Hippocampal formation (tissue), 2 donors: ENCODE measurements around the gene SAXO2.
"Not testable (repeated sequence)": the region's sequence is repeated elsewhere in the genome, so short reads cannot be mapped to it uniquely, and the experiment has no call there.

ENCODE experiments used
- DNase-seq, 2 donors: peaks; one replicate each; lab custom pipeline; 2025; lab: John Stamatoyannopoulos, UW

Gene SAXO2

DNA sequence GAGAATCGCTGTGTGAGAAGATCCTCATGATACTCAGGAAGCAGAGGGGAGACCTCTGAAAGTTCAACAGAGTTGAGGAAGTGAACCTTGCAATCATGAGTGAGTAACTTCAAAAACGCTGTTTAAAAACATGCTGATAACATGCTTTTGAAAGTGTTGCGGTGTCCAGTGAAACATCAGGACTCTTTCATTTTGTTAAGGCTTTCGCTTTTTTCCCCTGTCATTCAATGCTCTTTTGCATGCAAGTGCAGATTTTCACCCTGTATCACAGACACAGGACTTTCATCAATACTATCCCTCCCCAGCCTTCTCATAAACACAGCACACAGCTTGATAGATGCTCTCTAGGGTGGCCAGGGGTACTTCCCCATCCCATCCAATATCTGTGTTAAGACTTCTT, 23.9 kb downstream of the SAXO2 start:
- DNase-seq: not testable (repeated sequence)

DNA sequence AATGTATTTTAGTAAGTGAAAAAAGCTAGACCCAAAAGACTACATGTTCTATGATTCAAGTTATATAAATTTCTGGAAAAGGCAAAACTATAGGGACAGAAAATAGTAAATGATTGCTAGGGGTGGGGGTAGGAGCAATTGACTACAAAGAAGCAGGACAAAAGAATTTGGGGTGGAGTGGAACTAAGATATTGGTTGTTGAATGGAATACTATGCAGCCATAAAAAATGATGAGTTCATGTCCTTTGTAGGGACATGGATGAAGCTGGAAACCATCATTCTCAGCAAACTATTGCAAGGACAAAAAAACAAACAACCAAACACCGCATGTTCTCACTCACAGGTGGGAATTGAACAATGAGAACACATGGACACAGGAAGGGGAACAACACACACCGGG, 25.6 kb downstream of the SAXO2 start:
- DNase-seq: not testable (repeated sequence)

DNA sequence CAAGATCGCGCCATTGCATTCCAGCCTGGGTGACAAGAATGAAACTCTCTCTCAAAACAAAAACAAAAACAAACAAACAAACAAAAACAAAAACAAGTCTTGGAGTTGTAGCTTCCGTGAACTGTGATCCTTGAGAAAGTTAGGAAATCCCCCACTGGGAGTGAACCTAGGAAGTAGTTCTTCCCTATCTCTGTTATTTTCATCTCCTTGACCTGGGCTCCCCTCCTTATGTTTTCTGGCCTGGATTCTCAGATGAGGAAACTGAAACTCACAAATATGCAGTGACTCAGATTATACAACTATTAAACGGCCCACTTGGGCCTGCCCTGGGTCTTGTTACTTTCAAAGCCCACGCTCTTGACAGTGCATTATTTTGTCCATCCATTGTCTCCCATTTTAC, 29.7 kb downstream of the SAXO2 start:
- DNase-seq: no peak

DNA sequence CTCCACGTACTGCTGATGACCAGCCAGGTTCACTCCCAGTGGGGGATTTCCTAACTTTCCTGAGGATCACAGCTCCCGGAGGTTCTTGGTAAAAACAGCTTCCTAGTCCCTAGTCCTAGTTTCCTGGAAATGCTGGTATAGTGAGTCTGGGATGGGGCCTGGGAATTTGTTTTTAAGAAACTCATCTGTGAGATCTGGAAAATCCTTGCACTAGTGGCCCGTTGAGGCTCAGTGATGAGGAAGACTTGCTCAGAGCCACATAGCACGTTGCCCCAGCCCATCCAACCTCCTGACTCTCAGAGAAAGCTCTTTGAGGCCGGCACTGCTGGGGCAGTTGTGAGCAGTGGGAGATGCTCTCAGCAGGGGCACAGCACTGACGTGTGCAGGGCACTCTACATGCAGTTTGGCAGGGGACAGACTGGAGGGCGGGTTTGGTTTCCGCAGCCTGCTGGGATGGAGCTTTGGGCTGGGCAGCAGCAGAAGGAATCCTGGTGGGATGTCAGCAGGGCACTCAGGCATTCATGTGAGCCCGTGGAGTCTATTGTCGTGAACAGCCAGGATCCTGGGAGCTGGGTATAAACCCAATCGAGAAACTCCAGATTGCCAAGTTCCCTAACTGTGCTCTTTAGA, 31.6 kb downstream of the SAXO2 start:
- DNase-seq: no peak

DNA sequence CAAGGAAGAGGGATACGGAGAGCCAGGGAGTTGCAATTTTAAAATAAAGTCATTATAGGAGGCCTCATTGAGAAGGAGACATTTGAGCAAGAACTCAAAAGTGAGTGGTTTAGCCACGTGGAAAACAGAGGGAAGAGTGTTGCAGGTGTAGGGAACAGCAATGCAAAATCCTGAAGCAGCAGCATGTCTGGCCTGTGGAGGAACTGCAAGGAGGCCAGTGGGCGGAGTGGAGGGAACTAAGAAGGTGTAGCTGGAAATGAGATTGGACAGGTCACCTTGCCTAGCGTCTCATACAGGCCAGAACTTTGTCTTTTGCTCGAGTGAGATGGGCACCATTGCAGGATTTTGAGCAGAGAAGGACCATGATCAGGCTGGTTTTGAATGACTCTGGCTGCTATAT, 34.9 kb downstream of the SAXO2 start:
- no peak for DNase-seq

DNA sequence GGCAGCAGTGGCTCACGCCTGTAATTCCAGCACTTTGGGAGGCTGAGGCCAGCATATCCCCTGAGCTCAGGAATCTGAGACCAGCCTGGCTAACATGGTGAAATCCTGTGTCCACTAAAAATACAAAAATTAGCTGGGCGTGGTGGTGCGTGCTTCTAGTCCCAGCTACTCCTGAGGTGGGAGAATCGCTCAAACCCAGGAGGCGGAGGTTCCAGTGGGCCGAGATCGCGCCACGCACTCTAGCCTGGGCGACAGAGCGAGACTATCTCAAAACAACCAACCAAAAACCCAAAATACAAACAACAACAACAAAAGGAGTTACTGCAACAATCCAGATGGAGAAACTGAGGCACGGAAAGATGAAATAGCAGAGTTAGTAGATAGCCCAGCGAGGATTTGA, 35.4 kb downstream of the SAXO2 start:
- DNase-seq: no peak

DNA sequence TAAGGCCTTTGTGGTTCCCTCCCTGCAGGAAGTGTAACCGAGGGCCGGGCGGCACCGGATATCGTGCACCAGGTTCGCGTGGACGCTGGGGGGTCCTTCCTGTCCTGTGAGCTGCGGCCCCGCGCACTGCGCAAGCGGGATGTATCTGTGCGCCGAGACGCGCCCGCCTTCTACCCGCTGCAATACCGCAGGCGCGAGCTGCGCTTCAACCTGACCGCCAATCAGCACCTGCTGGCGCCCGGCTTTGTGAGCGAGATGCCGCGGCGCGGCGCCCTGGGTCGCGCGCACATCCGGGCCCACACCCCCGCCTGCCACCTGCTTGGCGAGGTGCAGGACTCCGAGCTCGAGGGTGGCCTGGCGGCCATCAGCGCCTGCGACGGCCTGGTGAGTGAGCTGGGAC, 35.9 kb downstream of the SAXO2 start:
- DNase-seq: no peak

DNA sequence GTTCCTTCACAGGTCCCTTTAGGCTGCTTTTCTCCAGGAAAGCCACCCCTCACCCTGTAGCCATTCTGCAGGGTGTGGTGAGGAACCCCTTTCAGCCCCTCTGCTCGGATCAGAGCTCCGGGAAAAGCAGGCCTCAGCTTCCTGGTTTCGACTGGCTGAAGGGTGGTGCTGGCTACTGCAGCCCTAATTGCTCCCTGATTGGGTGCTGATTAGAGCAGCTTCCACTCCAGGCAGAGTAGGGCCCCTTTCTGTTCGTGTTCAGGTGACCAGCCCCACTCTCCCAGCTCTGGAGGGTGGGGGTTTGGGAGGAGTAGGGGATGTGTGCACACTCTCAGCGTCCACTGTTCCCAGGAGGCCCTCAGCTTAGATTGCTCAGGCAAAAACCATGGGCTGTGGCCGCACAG, 36.9 kb downstream of the SAXO2 start:
- DNase-seq: not testable (repeated sequence)

DNA sequence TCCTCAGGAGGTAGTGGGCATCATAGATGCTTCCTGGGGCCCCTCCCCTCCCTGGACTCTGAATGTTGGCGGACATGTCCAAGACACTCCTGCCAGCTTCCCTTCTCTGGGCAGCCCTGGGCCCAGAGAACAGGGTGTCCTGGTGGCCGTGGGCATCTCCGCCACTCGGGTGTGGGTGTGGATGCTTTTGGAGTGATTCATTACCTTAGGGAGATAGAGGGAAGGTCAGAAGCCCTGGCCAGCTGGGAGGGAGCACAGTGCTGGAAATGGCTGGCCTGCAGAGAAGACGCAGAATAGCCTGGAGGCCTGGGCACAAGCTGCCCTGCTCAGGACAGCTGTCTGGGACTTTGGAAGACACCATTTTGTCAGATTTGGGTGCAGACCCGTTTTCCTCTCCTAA, 37.7 kb downstream of the SAXO2 start:
- DNase-seq: not testable (repeated sequence)

DNA sequence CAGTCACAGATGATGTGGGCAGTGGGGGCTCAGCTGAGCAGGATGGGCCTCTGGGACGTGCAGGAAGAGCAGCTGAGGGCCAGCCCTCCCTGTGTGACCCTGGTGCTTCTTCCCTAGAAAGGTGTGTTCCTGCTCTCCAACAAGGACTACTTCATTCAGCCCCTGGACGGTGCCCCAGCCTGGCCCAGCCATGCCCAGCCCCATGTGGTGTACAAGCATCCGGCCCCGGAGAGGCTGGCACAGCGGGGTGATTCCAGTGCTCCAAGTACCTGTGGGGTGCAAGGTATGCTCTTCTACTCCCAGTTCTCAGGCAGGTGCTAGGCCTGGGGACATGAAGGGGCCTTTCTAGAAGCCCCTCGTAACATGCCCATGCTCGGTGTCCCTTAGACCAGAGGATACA, 38.3 kb downstream of the SAXO2 start:
- no peak for DNase-seq

DNA sequence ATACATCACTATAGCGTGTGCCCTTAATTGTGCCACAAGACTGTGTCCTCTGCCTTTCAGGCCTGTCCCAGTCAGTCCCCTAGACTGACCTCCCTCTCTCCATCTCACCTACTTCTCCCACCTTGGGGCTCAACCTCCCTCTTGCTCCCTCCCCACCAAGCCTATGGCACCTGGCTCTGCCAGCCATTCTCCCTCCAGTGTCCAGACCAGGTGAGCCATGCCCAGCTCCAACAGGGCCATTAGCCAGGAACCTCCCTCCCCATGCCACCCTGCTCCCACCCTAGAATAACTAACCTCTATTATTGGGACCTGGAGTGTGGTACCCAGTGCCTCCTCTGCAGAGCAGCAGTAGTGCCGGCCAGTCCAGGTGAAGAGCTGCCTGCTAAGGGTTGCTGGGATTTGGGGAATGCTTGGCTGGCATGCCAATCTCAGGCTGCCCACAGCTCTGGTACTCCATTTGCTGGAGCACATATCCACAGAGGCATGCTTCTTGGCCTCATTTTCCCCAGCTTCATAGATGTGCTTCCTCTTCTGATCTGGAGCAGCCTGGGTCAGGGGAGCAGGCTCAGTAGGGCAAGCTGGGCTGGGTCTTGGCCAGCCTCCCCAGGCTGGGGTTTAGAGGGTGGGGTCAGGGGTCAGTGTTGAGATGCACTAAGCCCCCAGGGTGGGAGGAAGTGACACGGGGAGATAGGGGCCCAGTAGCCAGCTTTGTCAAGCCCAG, 38.8 kb downstream of the SAXO2 start:
- DNase-seq: no peak

DNA sequence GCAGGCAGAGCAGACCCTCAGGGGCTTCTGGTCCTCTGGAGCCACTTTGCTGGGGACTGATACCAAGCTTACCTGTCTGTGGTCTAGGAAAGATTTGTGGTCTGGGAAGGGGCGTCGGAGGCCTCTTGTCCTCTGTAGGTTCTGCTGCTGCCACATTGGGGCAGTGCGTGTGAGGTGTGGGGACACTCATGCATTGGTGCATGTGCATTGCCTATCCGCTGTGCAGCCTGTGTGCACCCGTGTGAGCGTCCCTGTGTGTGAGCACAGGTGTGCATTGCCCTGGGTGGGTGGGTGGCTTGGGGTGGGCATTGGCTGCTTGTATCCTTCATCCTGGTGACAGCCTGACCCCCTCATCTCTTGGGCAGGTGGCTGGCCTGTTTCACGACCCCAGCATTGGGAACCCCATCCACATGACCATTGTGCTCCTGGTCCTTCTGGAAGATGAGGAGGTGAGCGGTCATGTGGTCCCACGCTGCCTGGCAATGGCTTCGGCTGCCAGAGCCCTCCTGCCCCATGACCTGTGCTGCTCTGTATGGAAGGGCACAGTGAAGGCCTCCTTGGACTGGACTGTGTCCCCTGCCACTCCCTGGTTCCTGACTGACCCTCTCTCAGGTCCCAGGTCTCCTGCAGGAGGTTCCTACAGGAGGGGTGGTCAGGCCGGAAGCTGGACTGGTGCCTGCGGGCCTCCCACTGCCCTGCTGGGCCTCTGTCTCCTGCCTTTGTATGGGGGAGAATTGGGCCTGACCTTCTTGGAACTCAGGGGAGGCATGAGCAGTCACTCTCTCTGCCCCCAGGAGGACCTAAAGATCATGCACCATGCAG, 41.5 kb downstream of the SAXO2 start:
- no peak for DNase-seq

DNA sequence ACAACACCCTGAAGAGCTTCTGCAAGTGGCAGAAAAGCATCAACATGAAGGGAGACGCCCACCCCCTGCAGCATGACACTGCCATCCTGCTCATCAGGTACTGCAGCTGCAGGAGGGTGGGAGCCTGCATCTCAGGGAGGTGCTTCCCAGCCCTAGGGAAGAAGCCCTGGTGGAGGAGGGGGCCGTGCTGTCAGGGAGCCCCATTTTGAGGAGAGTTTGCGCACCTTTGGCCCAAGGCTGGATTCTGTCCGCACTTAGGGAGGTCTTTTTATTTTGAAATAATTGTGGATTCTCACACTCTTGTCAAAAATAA, 42.1 kb downstream of the SAXO2 start:
- DNase-seq: no peak

DNA sequence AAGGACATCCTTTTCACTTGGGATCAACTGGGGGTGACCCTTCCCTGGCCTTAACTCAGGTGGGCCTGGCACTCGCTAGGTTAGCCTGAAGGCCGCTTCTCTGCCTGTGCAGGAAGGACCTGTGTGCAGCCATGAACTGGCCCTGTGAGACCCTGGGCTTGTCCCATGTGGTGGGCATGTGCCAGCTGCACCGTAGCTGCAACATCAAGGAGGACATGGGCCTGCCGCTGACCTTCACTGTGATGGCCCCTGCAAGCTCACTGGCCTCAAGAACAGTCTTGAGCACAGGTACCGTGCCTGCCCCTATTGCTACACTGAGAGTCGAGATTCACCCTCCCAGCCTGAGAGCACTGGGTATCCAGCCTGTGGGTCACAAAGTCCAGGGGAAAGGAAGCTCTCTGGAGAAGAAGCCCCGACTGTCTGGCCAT, 43.0 kb downstream of the SAXO2 start:
- DNase-seq: no peak

DNA sequence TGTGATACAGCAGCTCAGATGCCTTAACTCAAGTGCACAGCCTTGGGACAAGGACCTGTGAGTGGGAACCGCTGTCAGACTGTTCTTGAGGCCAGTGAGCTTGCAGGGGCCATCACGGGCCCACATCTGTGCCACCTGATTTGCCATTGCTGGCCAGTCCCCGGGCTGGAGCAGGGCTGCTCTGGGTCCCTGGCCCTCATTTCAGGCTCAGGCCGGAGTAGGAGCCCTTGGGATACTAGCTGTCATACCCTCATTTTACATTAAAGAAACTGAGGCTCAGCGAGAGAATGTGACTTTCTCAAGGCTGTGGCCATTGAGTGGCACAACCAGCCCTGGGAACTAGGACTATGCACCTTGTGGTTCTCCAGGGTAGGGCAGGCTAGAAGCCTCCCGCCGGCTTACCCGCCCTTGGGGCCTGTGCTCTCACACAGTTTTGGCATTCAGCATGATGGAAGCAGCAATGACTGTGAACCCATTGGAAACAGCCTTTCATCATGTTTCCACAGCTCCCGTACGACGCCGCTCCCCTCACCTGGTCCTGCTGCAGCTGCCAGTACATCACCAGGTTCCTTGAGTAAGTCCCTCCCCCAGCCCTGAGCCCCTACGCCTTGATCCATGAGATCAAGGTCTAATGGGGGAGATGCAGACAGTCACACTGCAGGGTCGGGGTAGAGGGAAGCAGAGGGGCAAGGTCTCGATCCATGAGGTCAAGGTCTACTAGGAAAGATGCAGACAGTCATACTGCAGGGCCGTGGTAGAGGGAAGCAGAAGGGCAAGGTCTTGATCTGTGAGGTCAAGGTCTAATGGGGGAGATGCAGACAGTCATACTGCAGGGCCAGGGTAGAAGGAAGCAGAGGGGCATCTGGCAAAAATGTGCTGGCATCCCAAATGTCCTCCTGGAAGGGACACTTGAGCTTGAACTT, 44.4 kb downstream of the SAXO2 start:
- no peak for DNase-seq

DNA sequence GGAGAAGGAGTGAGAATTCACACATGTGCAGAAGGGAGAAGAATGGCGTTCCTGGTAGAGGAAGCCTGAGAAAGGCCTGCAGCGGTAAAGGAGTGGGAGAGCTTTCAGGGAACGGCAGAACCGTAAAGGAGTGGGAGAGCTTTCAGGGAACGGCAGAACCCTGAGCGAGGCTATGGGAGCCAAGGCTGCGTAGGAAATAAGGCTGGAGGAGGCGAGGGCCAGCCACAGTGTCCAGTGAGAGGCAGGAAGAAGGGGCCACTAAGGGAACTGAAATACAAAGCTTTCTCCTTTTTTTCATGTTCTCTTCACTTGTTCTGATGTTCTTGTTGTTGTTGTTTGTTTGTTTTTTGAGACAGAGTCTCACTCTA, 45.1 kb downstream of the SAXO2 start:
- DNase-seq: no peak

DNA sequence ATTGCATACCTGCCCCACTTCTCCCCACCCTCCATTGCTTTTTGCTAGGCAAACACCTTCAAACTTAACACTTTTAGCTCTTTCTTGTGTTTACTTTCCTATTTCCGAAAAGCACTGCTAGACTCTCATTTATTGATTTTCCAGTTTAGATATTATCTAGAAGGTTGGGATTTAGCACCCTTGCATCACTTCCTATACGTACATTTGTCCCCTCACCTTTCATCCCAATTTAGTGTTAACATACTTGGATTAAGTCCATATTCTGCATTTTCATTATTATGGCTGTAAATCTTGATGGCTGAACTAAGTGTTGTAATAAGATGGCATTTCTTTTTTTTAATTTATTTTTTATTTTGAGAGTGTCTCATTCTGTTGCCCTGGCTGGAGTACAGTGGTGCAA, 47.2 kb downstream of the SAXO2 start:
- no peak for DNase-seq

DNA sequence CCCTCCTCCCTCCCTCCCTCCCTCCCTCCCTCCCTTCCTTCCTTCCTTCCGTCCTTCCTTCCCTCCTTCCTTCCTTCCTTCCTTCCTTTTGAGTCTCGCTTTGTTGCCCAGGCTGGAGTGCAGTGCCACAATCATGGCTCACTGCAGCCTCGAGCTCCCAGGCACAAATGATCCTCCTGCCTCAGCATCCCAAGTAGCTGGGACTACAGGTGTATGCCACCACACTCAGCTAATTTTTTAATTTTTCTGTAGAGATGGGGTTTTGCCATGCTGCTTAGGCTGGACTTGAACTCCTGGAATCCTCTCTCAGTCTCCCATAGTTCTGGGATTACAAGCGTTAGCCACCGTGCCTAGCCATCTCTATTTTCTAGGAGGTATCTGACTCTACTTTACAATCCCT, 48.7 kb downstream of the SAXO2 start:
- DNase-seq: not testable (repeated sequence)

DNA sequence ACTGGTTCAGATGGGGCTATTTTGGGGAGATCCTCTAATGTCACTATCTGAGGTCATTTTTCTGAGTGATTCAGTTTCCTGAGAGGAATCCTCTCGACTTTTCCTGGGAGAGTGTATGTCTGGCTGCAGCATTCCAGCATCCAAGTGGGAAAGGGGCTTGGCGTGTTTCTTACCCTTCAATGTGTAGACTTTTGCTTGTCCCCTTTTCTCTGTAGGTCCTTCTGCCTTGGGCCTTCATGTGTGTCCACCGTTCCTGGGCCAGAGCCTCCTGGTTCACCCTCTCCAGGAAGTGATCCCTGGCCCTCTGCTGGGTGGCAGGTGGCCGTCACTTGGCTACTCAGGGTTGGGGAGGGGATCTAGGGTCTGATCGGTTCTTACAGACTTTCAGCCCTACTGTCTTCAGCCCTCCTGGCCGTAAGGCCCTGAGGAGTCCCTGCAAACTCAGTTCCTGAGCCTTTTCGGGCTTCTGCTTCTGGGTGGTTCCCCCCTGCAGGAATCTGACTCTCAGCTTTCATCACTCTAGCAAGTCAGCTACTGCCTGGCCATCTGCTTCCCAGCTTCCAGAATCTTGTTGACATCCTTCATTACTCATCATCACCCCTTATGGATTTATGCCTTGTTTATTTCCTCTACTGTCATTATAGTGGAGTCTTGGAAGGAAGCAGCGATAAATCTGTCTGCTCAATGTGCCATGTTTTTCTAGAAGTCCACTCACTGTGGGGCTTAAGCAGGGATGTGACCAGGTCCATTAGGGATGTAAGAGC, 50.1 kb downstream of the SAXO2 start:
- DNase-seq: no peak

DNA sequence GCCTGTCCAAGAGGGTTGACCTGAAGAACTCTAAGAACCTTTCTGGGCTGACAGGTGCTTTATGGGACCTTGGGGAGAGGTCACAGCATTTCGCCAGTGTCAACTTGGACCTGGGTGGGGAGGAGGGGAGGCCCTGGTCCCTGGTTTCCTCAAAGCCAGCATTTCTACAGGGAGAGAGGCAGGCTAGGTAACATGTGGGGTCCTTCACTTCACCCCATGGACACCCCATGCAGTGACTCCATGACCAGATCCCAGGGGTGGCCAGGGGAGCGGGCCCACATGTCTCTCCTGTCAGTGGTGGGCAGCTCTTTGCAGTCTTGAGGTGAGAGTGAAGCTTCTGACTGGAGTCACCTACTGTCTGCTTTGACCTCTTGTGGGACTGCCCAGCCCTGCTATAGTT, 50.8 kb downstream of the SAXO2 start:
- no peak for DNase-seq
